ENCODE results near the gene SPTBN4.

DNA sequence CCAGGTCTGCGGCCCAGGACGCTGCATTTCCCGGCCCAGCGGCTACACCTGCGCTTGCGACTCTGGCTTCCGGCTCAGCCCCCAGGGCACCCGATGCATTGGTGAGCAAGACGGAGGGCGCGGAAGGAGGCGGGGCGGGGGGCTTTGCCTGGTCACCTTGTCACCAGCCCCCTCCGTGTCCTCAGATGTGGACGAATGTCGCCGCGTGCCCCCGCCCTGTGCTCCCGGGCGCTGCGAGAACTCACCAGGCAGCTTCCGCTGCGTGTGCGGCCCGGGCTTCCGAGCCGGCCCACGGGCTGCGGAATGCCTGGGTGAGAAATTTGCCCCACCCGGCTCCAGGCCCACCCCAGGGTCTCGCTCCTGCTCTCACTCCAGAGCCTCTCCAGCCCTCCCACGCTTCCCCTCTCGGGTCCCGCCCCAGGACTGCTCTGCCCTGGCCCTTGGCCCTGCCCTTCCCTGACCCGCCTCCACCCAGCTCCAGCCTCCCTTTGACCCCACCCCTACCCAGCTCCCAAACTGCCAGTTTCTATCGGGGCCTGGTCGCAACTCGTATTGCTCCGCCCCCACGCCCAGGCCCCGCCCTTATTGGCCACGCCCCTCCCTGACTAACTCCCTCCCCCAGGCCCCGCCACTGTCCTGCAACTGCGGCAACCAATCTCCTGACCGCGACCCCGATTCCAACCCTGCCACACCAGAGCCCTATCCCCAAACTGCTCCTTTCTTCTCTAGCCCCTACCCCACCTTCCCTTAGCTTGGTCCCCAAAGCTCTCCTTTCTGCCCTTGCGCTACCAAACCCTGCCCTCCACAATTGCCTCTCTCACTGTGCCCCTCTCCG, 143.0 kb downstream of the SPTBN4 start:
- TF ChIP-seq, protein P1, sequence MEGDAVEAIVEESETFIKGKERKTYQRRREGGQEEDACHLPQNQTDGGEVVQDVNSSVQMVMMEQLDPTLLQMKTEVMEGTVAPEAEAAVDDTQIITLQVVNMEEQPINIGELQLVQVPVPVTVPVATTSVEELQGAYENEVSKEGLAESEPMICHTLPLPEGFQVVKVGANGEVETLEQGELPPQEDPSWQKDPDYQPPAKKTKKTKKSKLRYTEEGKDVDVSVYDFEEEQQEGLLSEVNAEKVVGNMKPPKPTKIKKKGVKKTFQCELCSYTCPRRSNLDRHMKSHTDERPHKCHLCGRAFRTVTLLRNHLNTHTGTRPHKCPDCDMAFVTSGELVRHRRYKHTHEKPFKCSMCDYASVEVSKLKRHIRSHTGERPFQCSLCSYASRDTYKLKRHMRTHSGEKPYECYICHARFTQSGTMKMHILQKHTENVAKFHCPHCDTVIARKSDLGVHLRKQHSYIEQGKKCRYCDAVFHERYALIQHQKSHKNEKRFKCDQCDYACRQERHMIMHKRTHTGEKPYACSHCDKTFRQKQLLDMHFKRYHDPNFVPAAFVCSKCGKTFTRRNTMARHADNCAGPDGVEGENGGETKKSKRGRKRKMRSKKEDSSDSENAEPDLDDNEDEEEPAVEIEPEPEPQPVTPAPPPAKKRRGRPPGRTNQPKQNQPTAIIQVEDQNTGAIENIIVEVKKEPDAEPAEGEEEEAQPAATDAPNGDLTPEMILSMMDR (IDR thresholded peaks at IDR 0.05; ENCODE audit: low read length) = no peak
- no peak for TF ChIP-seq EZH2 (IDR thresholded peaks at IDR 0.05; ENCODE audit: borderline replicate concordance, low read length)

Measured in OCI-LY1 (cell line).